Astrocyte of the hippocampus (primary cell): ENCODE results near the gene PDGFC.
A peak's percentile ranks its signal among the peaks of the same experiment; 100 is the strongest.

Experiments
- DNase-seq: peaks from one replicate; pipeline ENCODE4 v3.0.0; 2011; ENCODE audit warnings: low read depth, low spot score

Gene PDGFC

DNA sequence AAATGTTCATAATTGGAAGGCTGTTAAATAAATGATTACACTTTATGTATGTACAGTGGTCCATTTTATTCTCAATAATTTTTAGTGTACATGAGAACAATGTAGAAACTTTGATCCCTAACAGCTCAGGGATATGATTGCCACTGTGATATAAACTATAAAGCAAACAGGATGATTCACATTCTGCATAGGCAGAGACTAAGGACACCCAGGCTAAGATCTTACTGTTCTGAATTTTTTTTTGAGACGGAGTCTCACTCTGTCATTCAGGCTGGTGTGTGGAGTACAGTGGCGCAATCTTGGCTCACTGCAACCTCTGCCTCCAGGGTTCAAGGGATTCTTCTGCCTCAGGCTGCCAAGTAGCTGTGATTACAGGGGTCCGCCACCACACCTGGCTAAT lies 186.6 kb downstream of the PDGFC start:
- DNase-seq: no peak

DNA sequence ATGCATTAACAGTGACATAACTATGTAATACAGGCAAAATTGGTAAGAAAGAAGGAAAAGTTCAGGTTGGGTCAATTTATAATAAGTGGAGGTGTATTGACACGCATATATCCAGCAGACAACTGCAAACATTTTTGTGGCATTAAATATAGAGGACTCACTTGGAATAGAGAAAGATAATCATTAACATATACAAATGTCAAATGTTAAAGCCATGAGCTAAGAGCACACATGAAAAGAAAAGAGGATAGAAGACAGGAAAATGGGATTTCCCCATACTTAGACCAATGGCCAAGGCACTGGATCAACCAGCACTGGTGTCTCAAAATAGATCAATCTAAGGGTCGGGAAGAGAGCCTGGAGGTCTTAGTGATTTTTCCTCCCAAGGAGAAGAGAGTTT lies 187.6 kb downstream of the PDGFC start:
- no peak for DNase-seq

DNA sequence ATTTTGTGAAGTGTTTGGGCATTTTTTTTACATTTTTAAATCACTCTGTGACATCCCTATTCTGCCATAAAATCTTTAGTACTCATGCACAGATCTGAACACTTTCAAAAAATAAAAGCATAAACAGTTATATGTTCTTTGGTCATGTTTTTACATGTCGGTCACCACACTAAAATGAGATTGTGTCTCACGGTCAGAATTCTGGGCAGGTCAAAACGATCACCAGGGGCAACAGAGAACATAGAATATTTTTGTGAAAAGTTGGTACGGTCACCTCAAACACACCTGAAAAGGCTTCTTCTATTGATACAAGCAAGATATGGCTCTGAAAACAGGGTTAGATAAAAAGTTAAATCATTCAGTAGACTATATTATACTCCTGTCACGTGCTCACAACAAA lies 189.1 kb downstream of the PDGFC start:
- no peak for DNase-seq

DNA sequence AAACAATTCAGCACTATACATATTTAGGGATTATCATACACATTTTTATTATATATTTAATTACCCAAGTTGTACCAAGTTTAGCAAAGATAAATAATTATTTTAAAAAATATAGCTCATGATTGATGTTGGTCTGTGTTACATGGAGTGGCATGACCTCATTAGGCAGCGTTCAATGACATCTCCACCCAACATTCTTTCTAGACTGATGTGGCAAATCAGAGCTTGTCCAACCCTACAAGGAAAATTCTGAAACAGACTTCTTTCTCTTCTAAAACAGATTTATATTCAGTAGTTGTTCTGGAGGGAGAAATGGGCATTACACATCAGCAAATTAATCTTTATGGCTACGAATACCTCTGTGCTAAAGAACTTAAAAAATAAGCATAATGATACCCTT lies 189.7 kb downstream of the PDGFC start:
- peak; percentile 41 for DNase-seq

DNA sequence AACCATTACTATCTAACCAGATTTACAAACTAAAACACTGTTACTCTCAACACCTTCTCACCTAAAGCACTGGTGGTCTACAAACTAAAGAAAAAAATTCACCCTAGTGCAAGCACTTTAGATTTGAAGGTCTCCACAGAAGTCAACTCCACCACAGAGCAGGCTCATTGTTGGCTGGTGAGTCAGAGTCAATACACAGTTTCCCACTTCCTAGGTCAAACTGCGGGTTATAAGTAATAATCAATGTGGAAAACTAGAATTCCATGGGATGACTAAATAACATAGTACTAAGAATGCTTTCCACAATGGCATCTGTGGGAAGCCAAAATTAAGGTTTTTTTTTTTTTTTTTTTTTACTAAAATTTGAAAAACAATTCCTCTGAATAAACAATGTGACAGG lies 191.8 kb downstream of the PDGFC start:
- DNase-seq: peak; percentile 75

DNA sequence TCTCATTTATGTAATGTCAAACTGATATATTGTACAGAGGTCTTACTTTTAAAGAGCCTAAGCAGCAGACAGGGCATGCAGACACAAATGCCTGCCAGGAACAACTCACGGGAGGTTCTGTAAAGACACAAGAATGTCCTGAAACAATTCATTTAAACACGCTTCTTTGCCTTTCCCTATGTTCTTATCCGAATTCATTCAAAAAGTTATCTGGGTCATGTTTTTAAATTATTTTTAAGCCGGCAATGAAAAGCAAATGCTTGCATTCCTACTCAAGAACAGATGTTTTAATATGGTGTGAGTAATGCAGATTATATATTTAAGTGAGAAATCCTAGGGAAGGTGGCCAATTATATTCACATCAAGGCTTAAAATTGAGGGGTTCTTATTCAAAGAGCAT lies 192.6 kb downstream of the PDGFC start:
- peak; percentile 58 for DNase-seq

DNA sequence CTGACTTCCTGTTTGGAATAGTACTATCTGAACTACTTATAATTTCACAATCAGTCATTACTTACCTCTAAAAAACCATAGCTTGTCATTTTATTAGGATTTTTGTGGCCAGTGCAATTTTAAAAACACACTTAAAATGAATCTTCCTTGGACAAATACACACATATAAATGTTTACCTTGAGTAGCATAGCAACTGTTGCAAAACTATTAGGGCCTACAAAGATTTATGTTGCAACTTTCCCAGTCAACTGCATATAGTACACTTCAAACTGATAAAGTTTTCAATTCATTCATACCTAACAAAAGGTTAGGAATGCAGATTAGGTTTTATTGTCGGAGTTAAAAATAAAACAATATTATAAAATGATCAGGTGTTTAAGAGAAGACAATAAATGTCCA lies 193.0 kb downstream of the PDGFC start:
- peak; percentile 40 for DNase-seq

DNA sequence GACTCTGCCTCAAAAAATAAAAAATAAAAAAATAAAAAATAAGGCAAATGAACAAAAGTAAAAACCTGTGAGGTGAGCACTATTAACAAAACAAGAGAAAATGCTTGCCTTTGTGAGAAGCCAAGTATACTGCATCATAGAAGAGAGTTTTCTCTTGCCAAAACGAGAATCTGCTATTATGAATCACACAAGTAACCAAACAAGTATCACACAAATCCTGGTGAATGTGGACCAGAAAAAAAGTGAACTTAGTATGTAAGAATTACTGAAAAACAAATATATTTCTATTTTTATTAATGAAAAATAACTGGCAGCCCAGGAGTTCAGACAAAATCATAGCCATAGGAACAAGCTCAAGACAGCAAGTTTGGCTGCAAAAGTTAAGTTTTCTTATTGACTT lies 193.5 kb downstream of the PDGFC start:
- DNase-seq: peak; percentile 35

DNA sequence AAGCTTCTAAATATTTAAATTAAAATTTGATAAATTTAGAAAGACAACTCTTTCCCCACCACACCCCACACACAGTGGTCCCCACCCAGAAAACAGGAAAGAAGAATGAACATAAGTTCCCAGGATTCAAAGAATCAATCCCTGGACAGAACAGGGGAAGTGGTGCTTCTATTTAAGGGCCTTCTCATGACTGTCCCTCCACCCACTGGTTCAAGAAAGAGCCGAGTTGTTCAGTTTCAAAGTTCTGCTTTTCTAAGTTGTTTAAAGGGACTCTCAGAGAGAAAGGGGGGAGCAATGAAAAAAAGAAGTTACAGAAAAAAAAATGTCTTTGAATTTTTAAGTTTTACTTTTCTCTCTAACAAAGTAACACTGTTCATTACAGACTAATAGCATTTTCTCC lies 195.8 kb downstream of the PDGFC start:
- no peak for DNase-seq

DNA sequence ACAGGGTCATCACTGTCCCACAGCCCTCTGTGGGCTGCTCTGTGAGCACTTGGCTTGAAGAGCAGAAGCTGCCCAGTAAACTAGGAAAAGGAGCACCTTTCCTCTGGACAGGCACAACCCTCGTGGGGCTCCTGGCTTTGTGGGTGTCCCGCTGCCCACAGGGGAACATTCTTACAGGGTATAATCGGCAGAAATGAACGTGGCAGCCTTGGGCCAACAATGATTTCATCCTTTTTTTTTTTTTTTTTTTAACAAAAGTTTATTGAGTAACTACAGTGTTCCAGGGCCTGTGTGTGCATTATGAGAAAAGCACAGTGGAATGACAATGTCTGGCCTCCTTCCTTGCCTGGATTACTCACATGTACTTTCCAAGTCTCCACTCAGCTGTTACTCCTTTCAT lies 197.2 kb downstream of the PDGFC start:
- DNase-seq: peak; percentile 84

DNA sequence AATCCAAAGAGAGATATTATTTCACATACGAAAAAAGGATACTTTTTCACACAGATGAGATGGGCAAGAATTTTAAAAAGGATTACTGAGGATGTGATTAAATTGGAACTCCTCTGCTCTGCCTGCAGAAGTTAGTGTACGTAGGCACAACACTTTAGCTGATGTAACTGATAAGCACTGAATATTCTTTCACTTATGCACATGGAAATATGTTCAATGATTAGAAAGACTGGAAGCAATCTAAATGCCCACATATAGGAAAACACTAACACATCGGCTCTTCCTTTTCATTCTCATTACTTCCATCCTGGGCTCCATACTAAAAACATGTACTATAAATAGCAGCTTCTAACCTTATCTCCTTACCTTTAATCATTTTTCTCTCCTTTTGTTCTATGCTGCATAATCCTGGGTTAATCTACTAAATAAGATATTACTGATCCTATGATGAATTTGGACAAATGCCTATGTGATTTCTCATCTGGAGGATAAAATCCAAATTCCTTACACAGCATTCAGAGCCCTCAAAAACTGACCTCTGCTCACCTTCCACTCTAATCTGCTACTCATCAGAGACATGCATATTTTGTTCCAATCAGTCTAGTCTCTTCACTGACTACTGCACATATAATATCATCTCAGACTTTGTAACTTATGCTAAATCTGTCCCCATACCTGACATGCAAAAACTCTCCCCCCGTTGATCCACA lies 197.8 kb downstream of the PDGFC start:
- DNase-seq: peak; percentile 32

DNA sequence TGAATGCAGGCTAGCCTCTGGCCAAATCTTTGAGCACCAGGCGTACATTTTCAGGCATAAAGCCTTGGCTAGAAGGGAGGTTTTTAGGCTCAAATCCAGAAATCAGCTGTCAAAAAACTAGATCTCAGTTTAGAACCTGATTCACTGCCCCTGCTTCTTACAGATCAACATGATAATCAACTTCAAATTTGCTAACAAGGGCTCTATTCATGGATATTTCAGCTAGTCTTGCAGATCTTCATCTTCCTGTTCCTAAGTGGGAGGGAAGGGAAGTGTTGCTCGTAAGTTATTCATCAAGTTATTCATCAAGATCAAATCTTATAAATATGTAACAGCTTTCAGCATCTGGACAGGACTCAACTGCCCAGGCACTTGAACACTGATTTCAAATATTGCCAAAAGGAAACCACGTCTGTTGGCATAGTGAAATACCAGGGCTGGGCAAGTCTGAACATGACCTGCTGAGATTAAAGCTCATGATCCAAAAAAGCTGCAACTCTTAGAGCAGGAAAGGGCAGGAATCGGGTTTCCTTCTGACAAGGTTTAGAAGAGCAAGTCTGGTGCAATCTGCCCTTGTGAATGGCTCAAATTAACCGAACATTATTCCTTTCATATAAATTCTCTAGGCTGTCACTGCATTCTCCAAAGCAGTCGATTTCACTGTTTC lies 200.3 kb downstream of the PDGFC start:
- DNase-seq: peak; percentile 86

DNA sequence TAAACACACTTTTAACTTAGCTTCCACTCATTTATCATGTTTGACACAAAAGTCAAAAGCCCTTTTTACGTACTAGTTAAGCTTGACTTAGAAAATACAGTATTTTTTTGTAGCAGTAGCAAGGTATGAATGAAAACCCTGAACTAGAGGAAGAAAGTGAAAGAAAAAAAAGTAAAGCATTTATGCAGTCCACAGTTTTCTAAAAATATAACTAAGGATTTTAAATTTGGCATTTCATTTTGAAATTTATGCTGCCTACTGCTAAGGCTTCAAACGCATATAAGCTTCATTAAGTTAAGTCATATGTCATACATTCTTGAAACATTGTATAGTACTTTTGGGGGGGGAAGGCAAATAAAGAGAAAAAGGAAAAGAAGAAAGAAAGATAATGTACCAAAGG lies 201.5 kb downstream of the PDGFC start:
- no peak for DNase-seq

DNA sequence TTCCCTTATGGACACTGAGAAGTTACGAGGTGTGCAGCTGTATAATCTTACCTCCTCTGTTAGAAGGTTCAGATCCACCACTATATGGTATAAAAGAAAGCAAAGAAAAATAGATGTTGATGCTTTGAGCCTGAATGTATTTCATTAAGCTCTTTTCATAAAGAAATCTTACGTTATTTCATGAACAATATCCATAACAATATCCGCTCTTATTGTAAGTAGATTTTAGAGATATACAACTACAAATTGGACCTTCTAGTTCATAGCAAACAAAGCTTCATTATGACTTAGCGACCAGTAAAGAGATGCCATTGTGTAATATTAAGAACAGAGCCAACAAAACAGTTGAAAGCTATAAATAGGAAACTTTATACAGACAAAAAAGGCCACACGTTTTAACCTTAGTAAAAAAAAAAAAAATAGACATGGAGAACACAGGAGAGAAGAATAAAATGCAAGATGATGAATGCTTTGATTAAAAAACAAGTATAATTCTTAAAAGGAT lies 203.6 kb downstream of the PDGFC start:
- no peak for DNase-seq

DNA sequence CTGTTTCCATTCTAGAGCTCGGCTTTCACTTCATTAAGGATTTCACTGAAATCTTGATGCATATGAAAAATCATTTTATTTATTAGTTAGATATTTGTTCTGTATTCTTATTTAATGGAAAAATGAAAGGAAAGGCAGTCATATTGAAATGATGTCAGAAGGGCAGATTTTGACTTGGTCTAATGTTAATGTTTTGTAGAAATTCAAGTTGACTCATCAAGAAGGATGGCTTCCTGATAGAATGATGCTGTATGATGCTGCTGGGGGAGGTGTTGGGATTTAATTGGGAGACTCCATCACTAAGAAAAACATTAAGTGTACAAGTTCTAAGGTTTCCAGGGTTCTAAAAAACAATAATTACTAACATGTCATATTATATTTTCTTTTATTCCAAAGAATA lies 204.8 kb downstream of the PDGFC start:
- no peak for DNase-seq

DNA sequence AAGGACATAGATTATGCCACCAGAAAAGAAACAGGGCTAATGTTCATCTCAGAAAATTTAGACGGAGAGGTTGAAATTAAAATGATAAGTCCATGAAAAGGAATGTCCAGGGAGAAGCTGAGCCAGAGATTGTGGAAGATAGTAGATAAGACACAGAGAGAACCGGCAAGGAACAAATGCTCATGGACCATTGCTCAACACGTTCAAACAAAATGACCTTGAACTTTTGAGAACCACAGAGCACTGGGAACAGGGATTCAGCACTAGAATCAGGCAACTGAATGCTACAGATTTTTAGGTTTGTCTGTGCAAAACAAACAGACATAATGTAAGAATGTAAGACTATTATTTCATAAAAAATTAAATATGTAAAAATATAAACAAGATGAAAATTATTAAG lies 206.3 kb downstream of the PDGFC start:
- no peak for DNase-seq

DNA sequence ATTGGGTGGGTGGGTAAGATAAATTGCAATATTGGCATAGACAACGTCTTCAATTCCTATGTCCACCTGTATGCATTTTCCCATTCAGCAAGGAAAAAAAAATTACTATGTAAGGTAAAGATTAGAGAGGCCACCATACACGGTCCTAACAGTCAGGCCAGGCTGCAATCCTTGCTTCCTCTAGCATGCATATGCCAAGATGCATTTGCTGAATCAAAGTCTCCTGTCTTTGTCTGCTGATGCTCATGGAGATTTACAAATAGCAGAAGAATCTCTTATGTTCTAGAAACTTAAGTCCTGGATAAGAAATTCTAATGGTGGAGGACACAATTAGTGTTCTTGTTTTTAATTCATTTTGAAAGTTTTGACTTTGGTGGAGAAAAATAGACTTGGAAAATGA lies 206.8 kb downstream of the PDGFC start:
- no peak for DNase-seq

DNA sequence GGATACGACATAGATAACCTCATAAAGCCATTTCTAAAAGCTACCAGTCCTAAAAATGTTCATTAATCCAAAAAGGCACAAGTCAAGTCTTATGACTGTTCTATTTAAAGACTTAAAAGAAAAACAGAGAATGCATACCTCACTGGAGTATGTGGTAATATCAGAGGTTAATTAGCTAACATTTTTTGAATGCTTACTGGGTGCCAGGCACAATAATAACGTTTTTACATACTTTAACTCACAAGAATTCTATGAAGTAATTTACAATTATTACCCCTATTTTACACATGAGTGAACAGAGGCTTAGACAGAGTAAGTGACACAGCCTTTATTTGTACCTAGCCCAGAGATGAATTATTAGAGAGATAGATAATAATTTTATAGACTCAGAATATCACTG lies 207.5 kb downstream of the PDGFC start:
- DNase-seq: peak; percentile 74

DNA sequence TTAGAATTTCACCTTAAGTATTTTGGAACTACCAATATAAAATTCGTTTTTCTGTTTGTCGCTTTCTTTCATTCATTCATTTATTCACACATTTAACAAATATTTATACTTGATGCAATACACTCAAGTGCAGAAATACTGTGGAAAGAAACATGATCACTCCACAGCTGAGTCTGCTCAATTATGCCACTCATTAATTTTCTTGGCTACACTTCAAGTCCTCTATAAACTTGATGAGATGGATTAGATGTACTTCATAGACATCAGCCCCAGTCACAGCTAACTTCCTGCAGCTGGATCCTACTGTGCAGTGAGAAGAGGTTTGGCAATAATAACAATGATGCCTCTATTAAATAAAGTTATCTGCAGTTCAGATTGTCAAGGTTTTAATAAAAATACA lies 208.1 kb downstream of the PDGFC start:
- no peak for DNase-seq

DNA sequence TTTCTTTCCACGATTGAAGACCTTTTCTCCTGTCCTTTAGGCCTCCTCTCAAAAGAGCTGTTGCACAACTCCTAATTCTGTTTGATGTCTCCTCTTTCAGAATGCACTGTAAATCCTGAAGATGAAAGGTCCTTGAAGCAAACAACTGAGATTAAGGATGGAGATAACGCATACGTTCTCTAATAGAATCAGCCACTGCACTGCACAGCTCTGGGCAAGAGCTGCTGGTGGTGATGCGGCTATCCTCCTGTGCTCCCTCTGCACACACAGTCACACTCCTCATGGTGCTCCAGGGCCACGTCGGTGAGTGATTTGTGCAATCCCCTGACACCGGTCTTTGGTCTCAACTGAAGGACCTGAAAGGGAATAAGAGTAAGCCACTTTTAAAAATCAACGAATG lies 208.7 kb downstream of the PDGFC start:
- DNase-seq: no peak

DNA sequence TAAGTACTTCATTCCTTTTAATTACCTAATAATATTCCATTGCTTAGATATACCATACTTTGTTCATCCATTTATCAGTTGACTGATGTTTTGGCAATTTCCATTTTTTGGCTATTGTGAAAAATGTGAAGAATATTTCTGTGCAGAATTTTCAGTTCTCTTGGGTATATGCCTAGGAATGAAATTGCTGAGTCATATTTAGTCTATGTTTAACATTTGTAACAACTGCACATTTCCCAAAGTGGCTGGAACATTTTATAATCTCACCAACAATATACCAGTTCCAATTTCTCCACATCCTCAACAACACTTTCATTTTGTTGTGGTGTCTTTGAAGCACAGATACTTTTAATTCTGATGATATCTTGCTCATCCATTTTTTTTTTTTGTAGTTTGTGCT lies 215.5 kb downstream of the PDGFC start:
- no peak for DNase-seq

DNA sequence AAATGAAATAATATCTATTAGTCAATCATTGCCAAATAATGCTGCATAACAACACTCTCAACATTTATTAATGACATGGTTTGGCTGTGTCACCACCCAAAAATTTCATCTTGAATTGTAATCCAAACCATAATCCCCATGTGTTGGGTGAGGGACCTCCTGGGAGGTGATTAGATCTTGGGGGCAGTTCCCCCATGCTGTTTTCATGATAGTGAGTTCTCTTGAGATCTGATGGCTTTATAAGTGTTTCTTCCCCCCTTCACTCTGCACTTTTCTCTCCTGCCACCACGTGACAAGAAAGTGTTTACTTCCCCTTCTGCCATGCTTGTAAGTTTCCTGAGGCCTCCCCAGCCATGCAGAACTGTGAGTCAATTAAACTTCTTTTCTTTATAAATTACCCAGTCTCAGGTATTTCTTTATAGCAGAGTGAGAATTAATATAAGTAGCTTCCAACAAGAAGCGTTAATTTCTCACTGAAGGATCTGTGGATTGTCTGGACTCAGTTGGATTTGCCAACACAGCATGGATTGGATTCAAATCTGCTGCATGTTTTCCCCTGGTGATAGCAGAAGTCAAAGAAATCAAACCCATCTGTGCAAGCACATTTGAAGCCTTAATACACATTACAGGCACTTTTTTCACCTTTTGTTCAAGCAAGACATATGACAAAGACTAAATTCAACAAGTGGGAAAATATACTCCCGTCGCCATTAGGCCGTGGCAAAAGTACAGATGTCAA lies 216.6 kb downstream of the PDGFC start:
- no peak for DNase-seq

DNA sequence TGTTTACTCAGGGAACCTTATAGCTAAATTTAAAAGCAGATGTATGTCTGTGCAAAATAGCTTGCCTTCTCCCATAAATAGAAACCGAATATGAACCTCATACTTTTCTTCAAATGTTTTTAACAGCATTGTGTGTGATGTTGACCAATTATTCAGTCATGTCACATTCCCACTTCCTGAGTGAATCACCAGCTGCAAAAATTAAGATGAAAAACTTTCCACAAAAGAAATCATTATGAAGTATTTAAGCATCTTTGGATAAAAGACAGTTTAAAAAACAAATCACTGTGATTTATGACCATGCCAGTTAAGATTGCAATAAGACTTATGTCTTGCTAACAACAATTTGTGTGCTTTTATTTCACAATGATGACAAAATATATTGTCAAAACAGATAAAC lies 220.1 kb downstream of the PDGFC start:
- no peak for DNase-seq
